WERI-Rb-1 (cell line): ENCODE results near the gene KLHL30.

ENCODE experiments used
- DNase-seq: peaks from one replicate; pipeline ENCODE4 v3.0.0-alpha.2; 2020
- H3K27ac ChIP-seq: fragments of 250-450 bp; sonication (Bioruptor Pico); 2 replicates; pipeline ENCODE4 v1.5.1; 2020; ENCODE audit warnings: mild to moderate bottlenecking, moderate library complexity
- H3K27me3 ChIP-seq: fragments of 250-450 bp; sonication (Bioruptor Pico); 2 replicates; pipeline ENCODE4 v1.5.1; 2021; ENCODE audit warnings: mild to moderate bottlenecking, low read depth, moderate library complexity; ENCODE audit not compliant: insufficient read depth, severe bottlenecking
- H3K36me3 ChIP-seq: fragments of 250-450 bp; sonication (Bioruptor Pico); 2 replicates; pipeline ENCODE4 v1.5.1; 2020; ENCODE audit warnings: mild to moderate bottlenecking, moderate library complexity
- H3K4me3 ChIP-seq: 2 replicates; pipeline ENCODE4 v1.5.1; 2011; ENCODE audit warnings: low read depth, mild to moderate bottlenecking, control low read depth, low read length
- H3K9me3 ChIP-seq: fragments of 250-450 bp; sonication (Bioruptor Pico); 2 replicates; pipeline ENCODE4 v1.5.1; 2021; ENCODE audit warnings: mild to moderate bottlenecking, moderate library complexity; ENCODE audit not compliant: severe bottlenecking
- CTCF ChIP-seq: IDR thresholded peaks from 2 replicates; pipeline ENCODE4 v1.5.1; 2011; ENCODE audit warnings: low read depth, mild to moderate bottlenecking, control low read depth, inconsistent platforms, low read length

The KLHL30 gene

GRCh38 chr2:238105506-238106338 lies 32.7 kb upstream of the KLHL30 start:
- DNase-seq: peak; percentile 6
- no peak overlapping the region for H3K4me3 ChIP-seq
- H3K9me3 ChIP-seq: no peaks in the 10 kb centered on the region
- H3K36me3 ChIP-seq: no peaks in the 10 kb centered on the region
- TF ChIP-seq CTCF: no peak
- H3K27me3 ChIP-seq: no peaks in the 10 kb centered on the region
- H3K27ac ChIP-seq: no peak overlapping the region

GRCh38 chr2:238106339-238106697 lies 32.1 kb upstream of the KLHL30 start:
- Histone ChIP-seq H3K9me3 (peaks cover under 1% of the 10 kb centered on the region), H3K36me3 (no peaks in the 10 kb centered on the region), H3K27me3 (no peaks in the 10 kb centered on the region), H3K27ac (no peak overlapping the region), H3K4me3 (no peak overlapping the region)
- TF ChIP-seq CTCF: peak; percentile 53
- DNase-seq: peak; percentile 27

- peak; percentile 69 for DNase-seq
- peak; percentile 65 for TF ChIP-seq CTCF
- Histone ChIP-seq H3K27me3 (no peaks in the 10 kb centered on the region), H3K36me3 (no peaks in the 10 kb centered on the region), H3K27ac (peak overlapping the region; percentile 18; the same call in 1 of the 2 replicates), H3K9me3 (peaks cover 4% of the 10 kb centered on the region), H3K4me3 (no peak overlapping the region)
Measured at GRCh38 chr2:238106698-238107524, 31.6 kb upstream of the KLHL30 start.

- peak overlapping the region; percentile 55 for H3K27ac ChIP-seq
- H3K9me3 ChIP-seq: peaks cover 8% of the 10 kb centered on the region
- peak; percentile 33 for DNase-seq
- H3K27me3 ChIP-seq: no peaks in the 10 kb centered on the region
- TF ChIP-seq CTCF: no peak
- H3K36me3 ChIP-seq: no peaks in the 10 kb centered on the region
- H3K4me3 ChIP-seq: no peak overlapping the region
Measured at GRCh38 chr2:238107525-238108422, 30.7 kb upstream of the KLHL30 start.

- DNase-seq: peak; percentile 91
- Histone ChIP-seq H3K27ac (peak overlapping the region; percentile 55), H3K36me3 (no peaks in the 10 kb centered on the region), H3K9me3 (peaks cover 8% of the 10 kb centered on the region), H3K27me3 (no peaks in the 10 kb centered on the region), H3K4me3 (no peak overlapping the region)
- TF ChIP-seq CTCF: no peak
Measured at GRCh38 chr2:238108423-238109183, 29.9 kb upstream of the KLHL30 start.
